Stimulated activated CD4-positive, alpha-beta T cell treated with anti-CD3 and anti-CD28 coated beads, TNF-alpha, amount 100 ng/mL, for 1 hour (primary cell): ENCODE results near the gene CPNE2.

Experiments
- DNase-seq, 3 donors: peaks; one replicate each; pipeline ENCODE4 v3.0.0-alpha.2; 2020; ENCODE audit warnings: low read depth in 3 of 3, low spot score in 1 of 3

The CPNE2 gene

DNA sequence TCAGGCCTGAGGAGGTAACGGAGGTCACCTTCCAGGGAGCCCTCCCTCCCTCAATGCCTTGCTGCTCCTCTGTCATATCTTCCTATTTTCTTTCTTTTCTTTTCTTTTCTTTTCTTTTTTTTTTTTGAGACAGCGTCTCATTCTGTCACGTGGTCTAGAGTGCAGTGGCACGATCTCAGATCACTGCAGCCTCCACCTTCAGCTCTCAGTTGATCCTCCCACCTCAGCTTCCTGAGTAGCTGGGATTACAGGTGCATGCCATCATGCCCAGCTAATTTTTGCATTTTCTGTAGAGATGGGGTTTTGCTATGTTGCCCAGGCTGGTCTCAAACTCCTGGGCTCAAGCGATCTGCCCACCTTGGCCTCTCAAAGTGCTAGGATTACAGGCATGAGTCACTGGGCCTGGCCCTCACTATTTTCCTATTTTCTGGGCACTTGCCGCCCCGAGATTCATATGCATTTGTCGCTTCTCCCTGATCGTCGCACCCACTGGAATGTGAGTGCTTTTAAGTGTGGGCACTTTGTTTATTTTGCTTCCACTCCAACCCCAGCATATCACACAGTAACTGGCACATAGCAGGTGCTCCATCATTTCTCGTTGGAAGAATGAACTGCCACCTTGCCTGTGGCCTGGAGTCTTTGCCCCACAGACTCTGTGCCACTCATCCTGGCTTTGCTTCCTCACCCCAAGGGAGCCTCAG is 31.7 kb downstream of the CPNE2 start:
- no peak for DNase-seq

DNA sequence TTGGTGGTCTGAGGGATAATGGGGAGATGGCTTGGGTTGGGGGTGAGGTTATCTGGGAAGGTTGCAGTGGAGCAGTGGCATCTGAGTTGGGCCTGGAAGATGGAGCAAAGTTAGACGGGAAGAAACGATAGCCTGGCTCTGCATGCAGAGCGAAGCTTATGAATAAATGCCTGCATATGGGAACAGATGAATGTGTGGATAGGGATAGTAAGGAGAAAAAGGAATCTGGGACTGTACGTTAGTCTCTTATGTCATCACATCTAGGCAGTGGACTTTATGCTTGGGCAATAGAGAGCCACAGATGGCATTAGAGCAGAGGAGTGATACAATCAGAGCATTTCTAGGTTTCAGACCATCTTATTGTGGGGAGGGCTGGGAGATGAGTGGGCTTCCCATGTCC is 33.0 kb downstream of the CPNE2 start:
- no peak for DNase-seq

DNA sequence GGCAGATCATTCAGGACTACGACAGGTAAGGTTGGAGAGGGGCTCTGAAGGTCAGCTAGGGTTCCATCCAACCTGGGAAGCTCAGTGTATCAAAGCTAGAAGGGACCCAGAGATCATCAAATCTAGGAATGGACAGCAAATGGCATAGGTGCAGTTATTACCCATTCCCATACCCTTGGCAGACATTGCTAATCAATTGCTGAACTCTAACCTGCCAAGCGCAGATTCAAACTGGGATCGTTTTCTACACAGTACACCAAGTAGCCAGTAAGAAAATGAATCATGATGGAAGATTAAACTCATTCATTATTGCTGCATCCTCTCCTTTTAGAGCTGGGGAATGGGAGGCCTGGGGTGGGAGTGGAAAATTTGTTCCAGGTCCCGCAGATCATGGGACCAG is 33.6 kb downstream of the CPNE2 start:
- DNase-seq = no peak

DNA sequence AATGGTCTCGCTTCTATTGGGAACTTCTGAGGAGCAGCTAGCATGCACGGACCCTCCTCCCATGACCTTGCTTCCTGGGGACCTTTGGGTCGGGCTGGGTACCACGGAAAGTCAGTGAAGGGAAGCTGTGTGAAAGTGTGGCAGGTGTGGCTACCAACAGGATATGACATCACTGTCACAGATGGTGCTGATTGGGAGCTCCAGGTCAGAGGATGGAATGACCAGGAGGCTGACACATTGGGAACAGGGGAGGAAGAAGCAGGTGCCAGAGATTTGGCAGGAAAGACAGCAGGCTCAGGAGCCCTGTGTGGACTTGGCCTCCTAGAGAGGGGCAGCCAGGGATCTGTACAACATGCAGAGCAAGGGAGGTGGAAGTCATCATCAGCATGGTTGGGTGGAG is 34.0 kb downstream of the CPNE2 start:
- no peak for DNase-seq

DNA sequence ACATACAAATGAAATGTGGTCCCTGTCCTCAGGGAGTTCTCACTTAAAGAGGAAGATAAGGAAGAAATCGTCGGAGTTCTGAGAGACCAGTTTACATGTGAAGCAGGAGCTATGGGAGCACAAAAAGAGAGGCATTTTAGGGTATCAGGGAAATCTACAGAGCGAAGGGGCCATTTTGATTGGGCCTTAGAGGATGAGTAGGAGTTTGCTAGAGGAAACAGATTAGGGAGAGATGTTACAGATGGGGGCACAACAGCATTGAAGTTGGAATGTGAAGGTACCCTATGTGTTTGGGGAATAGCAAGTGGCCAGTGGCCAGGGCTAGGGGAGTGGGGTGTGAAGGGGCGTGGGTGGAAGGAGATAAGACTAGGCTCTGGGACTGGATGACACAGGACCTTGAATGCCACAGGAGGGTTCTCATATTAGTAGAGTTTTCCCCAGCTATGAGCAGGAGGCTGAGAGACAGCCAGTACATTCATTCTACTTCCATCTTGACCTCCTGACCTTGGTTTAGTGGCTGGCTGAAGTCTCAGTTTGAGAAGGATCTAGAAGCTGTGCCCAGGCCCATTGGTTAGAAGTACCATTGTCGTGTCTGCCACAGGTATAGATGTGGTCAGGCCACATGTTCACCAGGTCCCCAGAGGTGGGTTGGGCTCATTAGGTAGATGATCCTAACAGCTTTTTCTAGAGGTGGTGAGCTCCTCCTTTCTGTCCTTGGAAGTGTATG is 34.8 kb downstream of the CPNE2 start:
- no peak for DNase-seq

DNA sequence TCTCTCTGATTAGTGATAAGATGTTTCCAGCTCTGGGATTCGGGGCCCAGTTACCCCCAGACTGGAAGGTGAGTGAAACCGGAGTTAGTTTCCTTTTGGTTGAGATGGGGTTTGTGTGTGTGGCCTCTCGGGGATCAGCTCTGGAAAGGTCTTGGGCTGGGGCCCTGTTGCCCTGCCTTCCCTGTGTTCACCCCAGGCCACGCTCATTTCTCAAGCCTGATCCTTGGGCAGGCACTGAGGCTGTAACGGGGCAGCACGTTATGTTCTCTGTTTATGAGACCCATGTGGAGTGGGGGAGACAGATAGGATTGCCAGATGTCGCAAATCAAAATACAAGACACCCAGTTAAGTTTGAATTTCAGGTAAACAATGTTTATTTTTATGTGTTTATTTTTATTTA is 35.5 kb downstream of the CPNE2 start:
- no peak for DNase-seq

DNA sequence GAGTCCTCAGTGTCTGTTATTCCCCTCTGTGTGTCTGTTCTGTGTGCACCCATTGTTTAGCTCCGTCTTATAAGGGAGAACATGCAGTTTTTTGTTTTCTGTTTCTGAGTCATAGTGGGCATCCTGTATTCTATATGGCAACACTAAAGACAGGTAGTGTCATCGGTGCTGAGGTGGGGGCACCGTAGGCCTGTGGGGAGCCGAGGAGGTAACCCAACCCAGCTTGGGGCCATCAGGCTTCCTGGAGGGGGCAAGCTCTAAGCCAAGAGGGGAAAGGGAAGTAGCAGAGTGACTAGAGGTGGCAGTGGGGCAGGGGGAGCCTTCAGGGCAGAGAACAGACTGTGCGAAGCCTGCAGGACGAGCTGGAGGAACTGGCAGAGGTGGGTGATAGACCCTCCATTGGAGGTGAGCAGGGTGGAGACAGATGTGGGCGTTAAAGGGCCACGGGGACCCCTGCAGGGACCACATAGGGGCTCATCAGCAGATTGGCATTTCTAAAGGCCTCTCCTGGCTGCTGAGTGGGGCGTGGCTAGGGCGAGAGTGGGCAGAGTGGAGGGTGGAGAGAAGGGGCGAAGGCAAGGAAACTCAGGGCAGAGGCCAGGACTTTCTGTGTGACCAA is 36.5 kb downstream of the CPNE2 start:
- DNase-seq = peak in 1 of 3 donors; percentile 14

DNA sequence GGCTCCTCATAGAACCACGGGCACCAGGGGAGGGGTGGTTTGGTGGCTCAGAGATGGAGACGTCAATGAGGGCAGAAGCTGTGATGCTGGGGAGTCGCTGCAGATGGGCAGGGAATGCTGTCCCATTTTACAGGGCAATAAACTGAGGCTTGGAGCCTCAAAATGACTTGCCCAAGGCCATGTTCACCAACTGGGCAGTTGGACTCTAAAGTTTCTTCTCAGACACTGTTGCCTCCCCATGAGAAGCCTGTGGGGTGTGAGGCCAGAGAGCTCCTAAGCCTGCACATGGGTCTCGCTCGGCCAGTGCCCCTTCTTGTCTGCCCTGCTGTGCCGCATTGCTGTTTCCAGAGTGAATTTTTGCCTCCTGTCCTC is 38.6 kb downstream of the CPNE2 start:
- no peak for DNase-seq

DNA sequence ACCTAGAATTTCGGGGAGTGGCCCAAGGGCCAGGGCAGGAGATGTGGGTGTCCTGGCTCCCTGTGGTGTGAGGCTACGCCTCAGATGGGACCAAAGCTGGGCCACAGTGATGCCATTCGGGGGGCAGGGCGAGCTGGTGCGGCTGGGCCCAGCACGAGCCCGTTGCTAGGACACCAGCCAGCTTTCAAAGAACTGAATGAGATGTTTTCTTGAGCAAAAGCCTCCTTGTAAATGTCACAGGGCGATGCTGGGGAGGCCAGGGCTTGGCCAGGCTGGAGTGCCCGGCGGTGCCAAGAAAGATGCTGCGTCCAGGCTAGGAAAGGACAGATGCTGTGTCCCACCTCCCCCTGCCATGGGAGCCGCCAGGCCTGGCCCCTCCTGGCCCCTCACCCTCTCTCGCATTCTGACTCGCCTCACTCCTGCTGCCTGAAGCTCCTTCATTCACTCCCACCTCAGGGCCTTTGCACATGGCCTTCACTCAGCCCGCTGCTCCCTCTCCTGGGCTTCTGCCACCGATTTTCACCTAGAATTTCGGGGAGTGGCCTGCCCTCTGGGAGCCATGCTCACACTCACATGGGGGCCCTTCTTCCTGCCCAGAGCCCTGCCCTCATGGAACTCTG is 39.1 kb downstream of the CPNE2 start:
- DNase-seq = no peak

DNA sequence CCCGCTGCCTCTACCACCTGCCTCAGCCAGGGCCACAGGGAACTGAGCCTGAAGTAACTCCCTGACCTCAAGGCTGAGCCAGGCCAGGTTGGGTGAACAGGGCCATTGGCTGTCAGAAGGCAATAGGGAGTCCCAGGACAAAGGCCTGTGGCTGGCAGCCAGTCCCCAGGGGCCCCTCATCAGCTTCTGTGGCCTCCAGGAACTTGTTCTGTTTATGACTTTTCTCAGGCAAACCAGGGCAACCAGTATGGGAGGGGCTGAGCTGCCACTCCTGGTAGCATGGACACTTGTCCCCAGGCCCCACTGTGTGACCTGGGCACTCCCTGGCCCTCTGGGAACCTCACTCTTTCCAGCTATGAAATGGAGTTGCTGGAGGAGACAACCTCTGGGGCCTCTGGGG is 40.1 kb downstream of the CPNE2 start:
- DNase-seq = no peak

DNA sequence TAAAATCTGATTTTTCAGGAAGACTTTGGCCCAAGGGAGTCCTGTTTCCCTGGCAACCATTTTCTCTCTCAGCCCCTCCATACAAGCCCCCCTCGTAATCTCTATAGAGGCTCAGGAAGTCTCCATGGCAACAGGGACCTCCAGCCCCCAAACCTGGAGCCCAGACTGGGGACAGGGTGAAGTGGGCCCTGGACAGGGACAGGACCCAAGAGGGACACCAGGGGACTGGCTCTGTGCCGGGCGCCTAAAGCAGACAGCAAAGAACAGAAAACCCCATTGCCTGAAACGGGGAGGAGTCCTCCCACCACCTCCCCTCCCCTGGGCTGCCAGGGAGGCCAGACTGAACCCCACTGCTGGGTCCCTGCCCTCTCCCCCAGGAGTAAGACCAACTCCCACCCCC is 40.6 kb downstream of the CPNE2 start:
- DNase-seq = no peak

DNA sequence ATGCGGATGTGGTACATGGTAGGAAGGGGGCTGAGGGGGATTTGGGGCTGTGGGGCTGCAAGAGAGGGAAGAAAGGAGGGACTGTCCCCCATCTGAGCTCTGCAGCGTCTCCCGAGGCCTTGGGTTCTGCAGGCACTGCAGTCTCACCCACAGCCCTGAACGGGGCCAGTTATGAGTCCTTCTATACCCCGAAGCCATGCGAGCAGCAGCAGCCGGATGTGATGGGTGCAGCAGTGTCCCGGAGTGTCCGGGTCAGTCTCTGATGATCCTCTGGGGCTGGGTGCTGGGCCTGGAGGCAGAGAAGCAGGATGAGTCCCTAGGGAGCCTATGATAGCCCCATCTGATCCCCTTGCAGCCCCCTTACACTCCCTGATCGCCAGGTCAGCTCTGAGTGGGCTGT is 41.5 kb downstream of the CPNE2 start:
- no peak for DNase-seq

DNA sequence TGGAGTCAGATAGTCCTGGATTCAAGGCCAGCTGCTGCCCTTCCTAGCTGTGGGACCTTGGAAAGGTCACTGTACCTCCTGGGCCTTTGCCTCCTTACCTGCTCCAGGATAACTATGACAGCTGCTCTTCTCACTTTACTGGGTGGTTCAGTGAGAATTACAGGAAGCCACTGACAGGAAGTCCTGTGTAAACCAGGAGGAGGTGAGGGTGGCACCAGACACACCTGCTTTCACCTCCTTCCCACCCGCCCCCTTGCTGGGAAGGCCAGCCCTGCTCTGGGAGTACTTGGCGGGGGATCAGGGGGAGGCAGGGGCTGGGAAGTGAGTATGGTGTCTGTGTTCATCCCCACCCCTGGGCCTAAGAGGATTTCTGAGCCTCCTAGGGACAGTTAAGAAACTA is 42.6 kb downstream of the CPNE2 start:
- DNase-seq = no peak

DNA sequence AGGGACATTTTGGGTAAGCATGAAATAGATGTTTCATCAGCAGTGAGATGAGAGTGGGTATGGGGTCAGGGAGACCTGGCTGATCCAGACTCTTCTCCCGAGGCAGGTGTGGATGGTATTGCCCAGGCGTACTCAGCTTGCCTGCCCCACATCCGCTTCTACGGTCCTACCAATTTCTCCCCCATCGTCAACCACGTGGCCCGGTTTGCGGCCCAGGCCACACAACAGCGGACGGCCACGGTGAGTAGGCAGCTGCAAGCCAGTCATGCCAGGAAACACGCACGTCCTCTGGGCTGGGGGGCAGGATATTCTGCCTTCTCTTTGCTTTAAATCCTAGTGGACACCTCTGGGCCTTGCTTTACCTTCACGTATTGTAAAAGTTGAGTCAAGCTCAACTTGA is 44.7 kb downstream of the CPNE2 start:
- no peak for DNase-seq

DNA sequence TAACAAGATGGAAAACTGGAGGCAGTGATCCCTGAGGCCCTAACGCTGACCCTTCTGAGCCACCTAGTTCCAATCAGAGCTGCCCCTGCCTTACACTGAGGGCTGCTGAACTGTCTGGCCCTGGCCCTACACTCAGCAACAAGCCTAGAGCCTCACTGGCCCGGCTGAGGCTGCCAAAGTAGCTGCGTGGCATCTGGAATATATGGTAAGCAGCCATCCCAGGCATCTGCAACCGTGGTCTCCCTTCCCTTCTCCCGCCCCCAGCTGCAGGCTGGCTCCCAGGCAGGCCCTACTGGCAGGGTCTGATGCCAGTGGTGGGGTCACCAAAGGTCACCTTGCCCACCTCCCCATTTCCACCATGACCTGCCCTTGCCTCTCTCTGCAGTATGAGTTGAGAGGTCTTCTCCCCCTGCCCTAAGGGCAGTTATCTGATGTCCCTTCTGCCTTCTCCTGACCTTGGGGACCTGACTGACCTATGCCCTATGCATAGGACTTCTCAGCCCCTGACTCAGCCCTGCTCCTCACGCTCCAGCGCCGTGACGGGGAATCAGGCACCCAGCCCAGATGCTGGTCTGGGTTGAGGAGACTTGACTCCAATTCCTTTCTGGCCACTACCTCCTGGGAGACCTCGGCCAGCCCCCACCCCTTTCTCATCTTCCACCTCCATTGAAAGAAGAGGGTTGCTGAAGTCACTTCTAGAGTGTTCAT is 45.3 kb downstream of the CPNE2 start:
- no peak for DNase-seq

DNA sequence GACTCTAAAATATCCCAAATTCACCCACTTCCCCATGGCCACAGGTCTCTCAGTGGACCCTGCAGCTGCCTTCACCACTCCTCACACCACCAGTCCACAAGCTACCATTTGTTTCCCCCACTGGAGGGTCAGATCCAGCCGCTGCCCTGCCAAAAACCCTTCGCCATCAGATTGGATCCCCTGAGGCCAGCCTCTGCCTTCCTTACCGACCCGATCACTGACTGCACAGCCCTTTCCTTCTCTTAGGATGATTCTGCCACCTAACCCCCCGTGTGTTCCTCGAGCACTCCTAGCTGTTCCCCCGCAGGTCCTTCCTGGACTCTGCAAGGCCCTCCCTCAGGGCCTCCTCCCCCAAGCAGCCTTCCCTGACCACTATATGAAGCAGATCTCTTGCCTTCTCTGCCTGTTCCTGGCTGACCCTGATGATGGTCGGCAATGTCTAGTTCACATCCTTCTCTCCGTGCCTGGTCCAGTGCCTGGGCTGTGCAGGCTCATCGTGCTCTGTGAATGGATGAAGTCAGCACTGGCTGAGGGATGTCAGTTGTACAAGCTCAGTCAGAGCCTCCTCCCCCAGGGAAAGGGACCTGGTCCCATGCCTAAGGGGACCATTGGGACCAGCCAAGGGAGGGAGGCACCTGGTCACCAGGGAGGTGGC is 46.0 kb downstream of the CPNE2 start:
- DNase-seq = no peak

DNA sequence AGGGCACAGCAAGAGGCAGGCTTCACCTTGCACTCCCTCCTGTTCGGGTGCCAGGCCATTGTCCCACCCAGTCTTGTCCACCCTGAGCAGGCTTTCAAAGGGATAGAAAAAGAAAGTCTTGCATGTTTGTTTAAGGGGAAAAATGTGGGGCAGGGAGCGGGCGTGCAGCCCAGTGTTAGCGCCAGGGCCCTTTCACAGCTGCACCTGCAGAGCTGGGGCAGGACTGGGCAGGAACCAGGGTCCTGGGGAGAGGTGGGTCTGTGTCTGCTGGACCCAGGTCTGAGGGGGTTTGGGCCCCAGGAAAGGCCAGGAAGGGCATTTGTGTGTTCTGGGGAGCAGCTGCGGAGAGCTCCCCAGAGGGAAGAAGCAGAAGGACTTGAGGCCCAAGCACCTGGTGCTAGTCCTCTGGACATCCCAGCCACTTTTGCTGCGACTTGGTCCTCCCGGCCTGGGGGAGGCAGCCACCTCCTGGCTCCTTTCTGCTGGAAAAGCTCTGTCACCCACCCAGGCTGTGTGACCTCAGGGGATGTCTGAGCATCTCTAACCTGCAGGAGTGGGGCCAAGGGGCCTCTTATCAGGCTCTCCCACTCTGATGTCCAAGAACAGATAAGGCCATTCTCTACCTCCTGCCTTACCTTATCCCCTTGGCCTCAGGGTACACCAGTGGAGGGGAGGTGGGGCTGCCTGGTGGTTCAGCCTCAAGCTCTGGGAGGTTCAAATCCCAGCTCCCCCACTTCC is 48.7 kb downstream of the CPNE2 start:
- no peak for DNase-seq

DNA sequence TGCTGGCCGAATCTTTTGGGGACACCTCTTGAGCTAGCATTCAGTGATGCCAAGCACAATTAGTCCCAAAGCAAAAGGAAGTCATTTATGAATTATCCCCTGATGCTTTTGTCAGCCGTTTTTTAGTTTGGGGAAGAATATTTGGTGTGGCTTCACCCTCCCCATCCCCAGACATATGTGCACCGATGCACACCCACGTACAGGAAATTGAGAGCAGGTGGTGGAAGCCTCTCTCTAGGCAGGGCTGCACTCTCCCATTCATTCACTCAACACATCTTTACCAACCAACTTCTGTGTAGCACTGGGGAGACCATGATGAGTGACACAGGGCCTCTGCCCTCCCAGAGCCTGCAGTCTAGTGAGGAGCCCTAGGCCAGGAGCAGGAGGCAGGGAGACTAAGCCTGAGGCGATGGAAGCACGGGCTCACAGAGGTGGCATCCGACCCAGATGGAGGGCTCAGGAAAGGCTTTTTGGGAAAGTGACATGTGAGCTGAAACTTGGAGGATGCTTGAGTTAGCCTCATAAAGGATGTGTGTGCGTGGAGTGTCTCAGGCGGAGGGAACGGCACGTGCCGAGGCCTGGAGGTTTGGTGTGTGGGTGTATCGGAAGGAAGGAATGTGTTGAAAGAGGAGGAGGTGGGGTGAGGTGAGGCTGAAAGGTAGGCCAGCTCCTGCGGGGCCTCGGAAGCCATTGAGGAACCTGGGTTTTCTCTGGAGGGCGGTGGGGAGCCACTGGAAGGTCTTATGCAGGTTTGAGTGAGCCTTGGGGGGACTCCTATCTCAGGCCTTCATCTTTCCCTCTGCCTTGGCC is 49.6 kb downstream of the CPNE2 start:
- DNase-seq = no peak

DNA sequence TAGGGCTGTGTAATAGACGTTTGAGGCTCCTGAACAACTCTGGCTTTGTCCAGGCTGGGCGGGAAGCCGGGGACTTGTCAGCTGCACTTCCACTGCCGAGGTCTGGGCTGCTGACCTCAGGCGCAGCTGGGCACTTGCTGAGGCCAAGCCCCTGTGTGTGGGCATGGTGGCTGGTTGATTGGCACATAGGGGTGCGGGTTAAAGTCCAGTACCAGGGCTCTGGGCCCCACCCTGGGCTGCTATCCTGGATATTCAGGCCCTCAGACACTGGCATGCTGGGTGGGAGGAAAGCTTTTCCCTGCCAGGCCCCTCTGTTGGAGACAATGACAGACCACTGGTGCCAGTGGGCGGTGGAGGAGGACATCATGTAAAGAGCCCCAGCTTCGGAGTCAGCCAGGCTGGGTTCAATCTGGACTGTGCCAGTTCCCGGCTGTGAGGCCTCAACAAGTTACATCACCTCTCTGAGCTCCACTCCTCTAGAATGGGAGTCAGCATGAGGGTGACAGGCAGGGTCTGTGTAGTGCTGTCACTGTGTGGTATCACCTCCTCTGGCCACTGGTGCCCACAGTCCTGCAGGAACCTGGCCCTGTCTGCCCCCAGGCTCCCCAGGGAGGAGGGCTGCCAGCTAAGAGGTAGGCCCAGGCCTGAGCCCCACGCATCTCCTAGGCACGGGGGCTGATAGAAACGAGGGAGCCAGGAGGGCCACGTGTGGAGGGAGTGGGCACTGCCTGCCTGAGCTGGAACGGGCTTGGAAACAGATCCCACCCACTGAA is 51.0 kb downstream of the CPNE2 start:
- DNase-seq = no peak
